ENCODE measurements around the gene BAIAP2L1.

DNA sequence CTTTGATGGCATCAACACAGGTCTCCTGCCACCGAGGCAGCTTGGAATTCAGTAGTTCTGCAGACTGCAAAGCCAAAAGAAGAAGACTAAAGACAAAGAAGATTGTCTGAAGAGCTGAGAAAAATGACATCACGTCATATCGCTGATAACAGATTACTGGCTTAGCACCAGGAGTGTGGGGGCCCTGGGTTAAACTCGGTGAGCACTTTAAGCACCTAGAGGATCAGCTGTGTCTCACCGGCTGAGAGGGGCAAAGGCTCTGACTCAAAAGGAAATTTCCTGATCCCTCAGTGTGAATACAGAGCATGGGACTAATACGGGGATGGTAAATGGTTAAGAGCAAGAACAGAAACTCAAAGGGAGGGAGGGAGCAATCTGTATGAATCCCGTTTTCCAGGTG is 88.7 kb downstream of the BAIAP2L1 start:
- TF ChIP-seq, protein P1, sequence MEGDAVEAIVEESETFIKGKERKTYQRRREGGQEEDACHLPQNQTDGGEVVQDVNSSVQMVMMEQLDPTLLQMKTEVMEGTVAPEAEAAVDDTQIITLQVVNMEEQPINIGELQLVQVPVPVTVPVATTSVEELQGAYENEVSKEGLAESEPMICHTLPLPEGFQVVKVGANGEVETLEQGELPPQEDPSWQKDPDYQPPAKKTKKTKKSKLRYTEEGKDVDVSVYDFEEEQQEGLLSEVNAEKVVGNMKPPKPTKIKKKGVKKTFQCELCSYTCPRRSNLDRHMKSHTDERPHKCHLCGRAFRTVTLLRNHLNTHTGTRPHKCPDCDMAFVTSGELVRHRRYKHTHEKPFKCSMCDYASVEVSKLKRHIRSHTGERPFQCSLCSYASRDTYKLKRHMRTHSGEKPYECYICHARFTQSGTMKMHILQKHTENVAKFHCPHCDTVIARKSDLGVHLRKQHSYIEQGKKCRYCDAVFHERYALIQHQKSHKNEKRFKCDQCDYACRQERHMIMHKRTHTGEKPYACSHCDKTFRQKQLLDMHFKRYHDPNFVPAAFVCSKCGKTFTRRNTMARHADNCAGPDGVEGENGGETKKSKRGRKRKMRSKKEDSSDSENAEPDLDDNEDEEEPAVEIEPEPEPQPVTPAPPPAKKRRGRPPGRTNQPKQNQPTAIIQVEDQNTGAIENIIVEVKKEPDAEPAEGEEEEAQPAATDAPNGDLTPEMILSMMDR (IDR thresholded peaks at IDR 0.05): no peak
- TF ChIP-seq POLR2A (IDR thresholded peaks at IDR 0.05) (no peak), POLR2AphosphoS5 (IDR thresholded peaks at IDR 0.05) (no peak)
